Medulla oblongata (tissue), 1 donor: ENCODE results near the gene FTSJ3.
A peak's percentile ranks its signal among the peaks of the same experiment; 100 is the strongest.

ENCODE experiments used
- DNase-seq: peaks from one replicate; pipeline ENCODE4 v3.0.0-alpha.2; 2015; ENCODE audit errors: extremely low spot score

Gene FTSJ3

GRCh38 chr17:63843910-63844677, 16.6 kb upstream of the FTSJ3 start:
- no peak for DNase-seq

- DNase-seq, result peak; percentile 58
These were observed 16.0 kb upstream of the FTSJ3 start for GRCh38 chr17:63843387-63843888.

- peak; percentile 98 for DNase-seq
These were observed 15.3 kb upstream of the FTSJ3 start, which contains the start of gene SMARCD2 for GRCh38 chr17:63842540-63843386. Gene SMARCD2, minus strand, starts transcription at chr17:63842685. Its CDS starts 11 bp downstream, at chr17:63842674.

- DNase-seq, result no peak
These were observed 14.7 kb upstream of the FTSJ3 start for GRCh38 chr17:63842173-63842539.

- DNase-seq, result peak; percentile 59
These were observed 14.1 kb upstream of the FTSJ3 start for GRCh38 chr17:63841350-63842172.

GRCh38 chr17:63840591-63841349, 13.3 kb upstream of the FTSJ3 start:
- DNase-seq, result peak; percentile 66

- DNase-seq, result peak; percentile 93
These were observed 11.2 kb upstream of the FTSJ3 start for GRCh38 chr17:63838631-63839171.

GRCh38 chr17:63837962-63838600, 10.6 kb upstream of the FTSJ3 start:
- DNase-seq, result no peak

GRCh38 chr17:63837480-63837879, 10.0 kb upstream of the FTSJ3 start:
- DNase-seq, result no peak

- DNase-seq, result no peak
These were observed 9.3 kb upstream of the FTSJ3 start for GRCh38 chr17:63836811-63837210.

- no peak for DNase-seq
These were observed 7.8 kb upstream of the FTSJ3 start for GRCh38 chr17:63835167-63835720.

GRCh38 chr17:63834431-63835166, 7.1 kb upstream of the FTSJ3 start:
- peak; percentile 86 for DNase-seq

GRCh38 chr17:63833741-63834373, 6.4 kb upstream of the FTSJ3 start:
- no peak for DNase-seq

- DNase-seq, result no peak
These were observed 5.7 kb upstream of the FTSJ3 start for GRCh38 chr17:63833026-63833740.

- DNase-seq, result no peak
These were observed 5.0 kb upstream of the FTSJ3 start for GRCh38 chr17:63832455-63832854.

GRCh38 chr17:63832014-63832413, 4.6 kb upstream of the FTSJ3 start:
- no peak for DNase-seq

- DNase-seq, result no peak
These were observed 4.0 kb upstream of the FTSJ3 start for GRCh38 chr17:63831505-63831904.

GRCh38 chr17:63830904-63831491, 3.5 kb upstream of the FTSJ3 start:
- DNase-seq, result no peak
